Right forelimb (tissue), 1 donor: ENCODE measurements around the gene RNF26.

ENCODE experiments used
- DNase-seq: peaks from one replicate; pipeline ENCODE4 v3.0.0-alpha.2; 2018

Gene RNF26

GRCh38 chr11:119356349-119357031, 22.2 kb downstream of the RNF26 start:
- peak; percentile 92 for DNase-seq

DNA sequence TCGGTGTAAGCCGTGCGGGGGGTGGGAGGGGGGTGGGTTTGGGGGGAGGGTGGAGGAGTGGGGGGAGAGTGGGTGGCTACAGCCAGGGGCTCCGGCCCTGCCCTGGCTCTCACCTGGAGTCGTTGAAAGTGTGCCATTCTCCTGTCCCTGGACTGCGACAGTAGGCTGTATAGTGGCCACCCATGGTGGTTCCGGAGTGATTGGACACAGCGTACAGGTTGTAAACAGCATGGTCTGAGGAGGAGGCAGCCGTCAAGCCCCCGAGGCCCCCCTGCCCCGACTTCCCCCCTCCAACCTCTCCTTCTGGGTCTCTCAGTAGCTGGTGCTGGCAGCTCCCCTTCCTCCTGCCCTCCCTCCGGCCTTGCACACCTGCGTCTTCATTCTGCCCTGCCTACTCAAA, 22.7 kb downstream of the RNF26 start:
- no peak for DNase-seq

GRCh38 chr11:119359365-119360214, 25.3 kb downstream of the RNF26 start:
- DNase-seq: no peak

- DNase-seq: no peak
Observed at GRCh38 chr11:119361056-119361787, 26.9 kb downstream of the RNF26 start.

DNA sequence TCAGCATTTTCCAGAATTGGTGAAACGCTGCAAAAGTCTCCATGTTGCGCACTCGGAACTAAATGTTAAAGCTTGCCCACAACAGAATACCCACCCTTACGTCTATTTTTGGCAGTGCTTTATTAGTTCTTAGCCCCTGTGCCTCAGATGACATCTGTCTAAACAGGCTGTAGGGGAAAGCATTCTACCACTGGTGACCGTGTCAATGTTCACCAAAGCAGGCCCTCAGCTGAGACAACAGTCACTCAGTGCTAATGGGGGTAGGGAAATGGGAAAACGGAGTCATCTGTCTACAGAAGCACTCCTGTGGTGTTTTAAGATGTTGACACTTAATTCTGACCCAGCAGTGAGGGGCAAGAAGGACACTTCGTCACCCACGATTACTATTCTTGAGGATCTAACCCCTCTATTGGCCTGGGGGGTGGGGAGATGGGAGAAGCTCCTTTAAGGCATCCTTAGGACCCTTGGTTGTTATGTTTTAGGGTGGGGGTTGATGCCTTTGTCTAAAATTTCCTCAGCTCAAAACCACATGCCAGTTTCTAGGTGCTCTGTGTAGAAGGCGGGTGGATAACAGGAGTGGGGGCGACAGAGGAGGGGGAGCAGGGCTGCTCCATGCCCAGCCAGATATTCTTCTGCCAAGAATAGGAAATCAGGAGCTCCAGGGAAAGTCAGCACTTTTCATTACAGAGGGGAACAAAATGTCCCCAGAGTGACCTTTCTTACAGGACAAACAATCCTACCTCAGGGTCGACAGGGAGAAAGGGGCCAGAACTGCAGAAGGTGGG, 27.8 kb downstream of the RNF26 start:
- DNase-seq: no peak

DNA sequence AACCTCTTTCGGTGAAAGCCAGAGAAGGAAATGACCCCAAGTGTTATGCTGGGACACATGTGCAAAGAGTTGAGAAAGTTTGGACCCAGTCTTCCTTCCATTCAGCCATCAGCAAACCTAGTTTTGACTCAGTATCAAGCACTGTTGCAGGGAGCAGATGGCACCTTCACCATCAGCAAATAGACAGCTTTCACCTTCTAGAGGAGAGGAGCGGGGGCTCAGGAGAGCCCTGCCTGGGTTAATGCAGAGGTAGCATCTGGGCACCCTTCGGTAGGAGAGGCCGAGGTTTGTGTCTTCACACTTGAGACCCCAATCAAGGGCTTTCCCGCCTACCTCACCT, 28.4 kb downstream of the RNF26 start:
- peak; percentile 33 for DNase-seq

- DNase-seq: peak; percentile 40
Observed at GRCh38 chr11:119363081-119363850, 28.9 kb downstream of the RNF26 start.

- no peak for DNase-seq
Observed at GRCh38 chr11:119363851-119364590, 29.7 kb downstream of the RNF26 start.

GRCh38 chr11:119365071-119365591, 30.8 kb downstream of the RNF26 start:
- no peak for DNase-seq

- DNase-seq: no peak
Observed at GRCh38 chr11:119366690-119367620, 32.6 kb downstream of the RNF26 start.

- DNase-seq: no peak
Observed at GRCh38 chr11:119367661-119368120, 33.4 kb downstream of the RNF26 start.

DNA sequence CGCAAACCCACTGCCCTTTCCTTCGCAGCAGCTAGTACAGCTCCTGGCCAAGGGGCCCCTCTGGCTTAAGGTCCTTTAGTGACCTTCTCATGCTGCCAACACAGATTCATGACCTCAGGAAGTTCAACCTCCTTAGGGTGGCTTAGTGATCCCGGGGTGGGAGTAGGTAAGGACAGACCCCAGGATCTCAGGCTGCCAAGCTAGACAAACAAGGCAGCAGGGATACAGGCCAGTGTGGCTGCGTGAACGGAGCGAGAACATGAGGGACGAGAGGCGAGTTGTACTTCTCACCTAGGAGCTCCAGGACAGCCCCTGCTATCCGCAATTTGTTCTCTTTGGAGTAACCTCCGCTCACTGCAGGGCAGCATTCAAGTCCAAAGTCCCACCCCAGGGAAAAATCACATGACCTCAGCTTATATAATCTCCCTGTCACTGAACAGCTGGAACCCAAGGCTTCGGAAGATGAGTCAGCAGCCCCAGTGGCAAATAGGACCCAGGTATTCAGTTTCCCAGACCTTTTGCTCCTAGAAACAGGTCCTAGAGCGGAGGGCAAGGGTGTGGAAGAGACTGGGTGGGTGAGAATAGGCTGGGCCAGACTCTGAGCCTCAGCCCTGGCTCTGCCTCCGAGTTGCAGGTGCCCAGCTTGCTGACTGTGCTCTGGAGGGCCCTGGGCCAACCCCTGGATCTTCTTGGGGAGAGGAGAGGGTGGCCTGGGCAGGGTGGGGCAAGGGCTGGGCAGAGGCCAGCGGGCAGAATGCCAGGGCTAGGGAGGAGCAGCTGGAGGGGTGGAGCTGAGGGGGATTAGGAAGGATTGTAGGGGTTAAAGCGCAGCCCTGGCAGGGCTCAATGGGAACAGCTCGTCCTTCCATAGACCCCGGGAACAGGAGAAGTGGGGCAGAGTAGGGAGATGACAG, 34.1 kb downstream of the RNF26 start:
- peak; percentile 81 for DNase-seq

DNA sequence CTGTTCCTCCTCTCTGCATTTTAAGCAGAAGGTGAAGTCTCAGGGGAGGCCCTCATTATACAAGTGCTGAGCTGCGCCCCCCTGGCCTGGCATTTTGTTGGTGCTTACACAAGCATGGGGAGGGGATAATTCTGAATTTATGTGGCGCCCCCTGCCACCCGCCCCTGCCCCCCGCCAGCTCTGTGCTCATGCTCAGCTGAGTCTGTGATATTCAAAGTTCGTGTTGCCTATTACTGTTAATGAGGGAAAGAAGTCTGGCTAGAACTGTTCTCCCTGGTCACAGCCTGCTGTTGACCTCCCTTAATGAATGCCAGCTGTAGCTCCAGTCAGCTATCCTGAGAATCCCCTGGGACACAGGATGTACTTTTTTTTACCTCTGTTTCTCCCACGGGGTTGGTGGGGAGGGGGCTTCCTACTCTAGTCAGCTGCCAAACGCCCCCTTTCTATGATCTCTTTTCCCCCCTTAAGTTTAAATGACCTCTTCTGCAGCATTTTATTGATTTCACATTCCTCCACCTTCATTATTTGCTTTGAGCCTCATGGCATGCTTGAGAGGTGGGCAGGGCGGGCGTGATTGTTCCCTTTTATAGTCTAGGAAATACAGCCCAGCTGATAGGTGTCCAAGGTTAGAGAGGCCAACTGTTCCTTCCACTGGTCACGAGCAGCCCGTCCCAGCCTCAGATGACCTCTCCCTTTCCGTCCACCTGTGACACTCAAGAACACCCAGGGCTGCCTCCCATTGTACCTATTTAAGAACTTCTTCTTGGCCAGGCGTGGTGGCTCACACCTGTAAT, 35.0 kb downstream of the RNF26 start:
- no peak for DNase-seq

- DNase-seq: no peak
Observed at GRCh38 chr11:119370486-119371046, 36.2 kb downstream of the RNF26 start.

DNA sequence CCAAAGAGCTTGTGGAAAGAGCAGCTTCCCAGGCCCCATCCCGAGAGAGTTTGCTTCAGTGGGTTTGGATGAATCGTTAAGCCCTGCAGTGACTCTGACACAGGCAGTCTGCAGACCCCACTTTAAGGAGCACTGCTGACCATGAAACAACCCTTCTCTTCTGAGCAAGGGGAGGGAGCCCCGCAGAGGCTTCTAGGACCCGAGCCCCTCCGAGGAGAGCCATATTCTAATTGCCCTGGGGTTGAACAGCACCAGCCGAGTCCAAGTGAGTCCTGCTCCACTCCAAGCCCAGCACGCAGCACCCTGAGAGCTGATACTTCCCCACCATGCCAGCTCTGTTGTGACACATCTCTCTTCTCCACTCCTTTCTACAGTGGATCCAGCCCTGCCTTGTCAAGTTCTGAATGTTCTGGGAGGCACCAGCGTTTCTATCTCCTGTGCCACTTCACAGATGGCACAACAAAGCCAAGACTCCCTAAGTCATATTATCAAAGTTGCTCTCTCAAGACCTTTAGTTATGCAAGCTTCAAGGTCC, 36.8 kb downstream of the RNF26 start:
- DNase-seq: no peak

DNA sequence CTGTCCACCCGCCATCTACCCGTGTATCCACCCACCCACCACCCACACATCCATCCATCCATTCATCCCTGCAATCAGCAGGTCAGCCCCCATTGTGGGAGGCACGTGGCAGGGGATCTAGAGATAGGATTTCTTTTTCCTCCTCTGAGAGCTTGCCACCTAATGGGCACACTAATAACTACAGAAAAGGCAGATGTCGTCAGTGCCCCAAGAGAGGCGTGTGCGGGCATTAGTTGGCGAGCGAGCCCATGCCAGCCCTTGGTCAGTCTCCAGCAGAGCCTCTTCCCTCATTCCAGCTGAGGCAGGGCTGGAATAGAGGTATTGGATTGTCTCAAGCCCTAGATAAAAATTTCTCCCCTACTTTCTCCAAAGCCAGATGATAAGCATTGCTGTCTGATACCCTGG, 37.5 kb downstream of the RNF26 start:
- DNase-seq: no peak
